Adrenal gland (tissue), 12 donors: Measurements from ENCODE around the gene EIF4A3. TPM values are rescaled to one million over a fixed set of nuclear protein-coding genes. Genes with fewer than 3 reads are reported as not detected.
A peak's percentile ranks its signal among the peaks of the same experiment; 100 is the strongest.

Experiments used
- DNase-seq, 7 donors: peaks; one replicate each; pipeline ENCODE4 v3.0.0-alpha.2; 2019 to 2020
- H3K27ac ChIP-seq, 5 donors: fragments of 200-600 bp; sonication (generic) in 4 of 5; 1 replicate in 3 of 5; 2 replicates in 2 of 5; pipeline versions ENCODE4 v1.5.1 to v1.8.0; 2016 to 2020; ENCODE audit warnings: mild to moderate bottlenecking in 1 of 5
- H3K27me3 ChIP-seq: fragments of 200-600 bp; 2 replicates; pipeline ENCODE4 v1.8.0; 2021
- H3K36me3 ChIP-seq, 2 donors: fragments of 200-600 bp; replicated peaks in 1 of 2; 1 replicate in 1 of 2; 2 replicates in 1 of 2; pipeline versions ENCODE4 v1.5.1 to v1.8.0; 2018 to 2022
- H3K4me1 ChIP-seq, 2 donors: fragments of 200-600 bp; replicated peaks in 1 of 2; 1 replicate in 1 of 2; 2 replicates in 1 of 2; pipeline versions ENCODE4 v1.5.1 to v1.8.0; 2018 to 2021
- H3K4me3 ChIP-seq, 4 donors: fragments of 200-600 bp; sonication (generic) in 3 of 4; one replicate each; pipeline ENCODE4 v1.5.1; 2016 to 2018
- H3K9me3 ChIP-seq, 3 donors: fragments of 200-600 bp; sonication (generic) in 1 of 3; replicated peaks in 1 of 3; 1 replicate in 2 of 3; 2 replicates in 1 of 3; pipeline versions ENCODE4 v1.5.1 to v1.8.0; 2016 to 2021
- POLR2A ChIP-seq, 2 donors: fragments of 450-650 bp; IDR thresholded peaks; one replicate each; pipeline ENCODE4 v1.6.1; 2017; ENCODE audit warnings: antibody characterized with exemption in 2 of 2, mild to moderate bottlenecking in 2 of 2, moderate library complexity in 1 of 2
- WGBS, 4 donors: extraction: QIAGEN DNeasy Blood & Tissue Kit in 2 of 4; methylation state at CpG; one replicate each; pipeline versions ENCODE4 v1.1.5 to v1.1.7; 2013 to 2017; 5-methylcytosine and 5-hydroxymethylcytosine counted together
- intact Hi-C, 2 donors: fragments of 100-400 bp; cut with DNase I; formaldehyde crosslinking; loops; one replicate each; pipeline versions ENCODE4 v1.14.1 to v1.15.0; 2022 to 2023
- polyA plus RNA-seq, 3 donors: library from polyadenylated mRNA; stranded (reverse); fragments of 200-250 nt in 2 of 3; fragments of 350-450 nt in 1 of 3; fragmentation: Illumina TruSeq in 1 of 3; extraction: RNeasy Lipid Tissue Mini Kit (QIAGEN cat#74804) in 1 of 3; gene quantifications; one replicate each; pipeline ENCODE4 v1.2.3, GENCODE V29; 2013 to 2014
- total RNA-seq, 9 donors: library from RNA; depleted of rRNA in 4 of 9; stranded (reverse); fragments of >200 nt in 4 of 9; fragments of 120-200 nt in 1 of 9; fragmentation: NEBNext Ultra II Directional in 1 of 9; extraction: Animal tissue kit (Norgen Biotek cat#: 25700) in 1 of 9; gene quantifications; one replicate each; pipeline versions ENCODE4 v1.1.0 to v1.2.4, GENCODE V29; 2013 to 2023
- TF ChIP-seq, protein P1 (sequence below), 6 experiments: fragments of 450-650 bp in 4 of 6; fragments of 200-600 bp in 2 of 6; sonication (generic) in 1 of 6; IDR thresholded peaks; 1 replicate in 5 of 6; 2 replicates in 1 of 6; pipeline versions ENCODE4 v1.5.1 to v1.8.0; 2016 to 2021; ENCODE audit warnings: antibody characterized with exemption in 6 of 6, mild to moderate bottlenecking in 2 of 6, moderate library complexity in 1 of 6
- donor health status: healthy with polysubstance abuse.
- donor health status: Bipolar disorder and iron deficiency.
- donor health status: DM: yes; HTN: yes; CAD: no.
- donor health status: DM: no; HTN: no; CAD: no.
- donor health status: DM: no; HTN: no; CAD: no.
- donor health status: DM: yes; HTN: yes; CAD: no.

EIF4A3 gene
- total and polyA plus RNA-seq, 12 donors = 31.0 to 161 (median 81.0) TPM

DNA sequence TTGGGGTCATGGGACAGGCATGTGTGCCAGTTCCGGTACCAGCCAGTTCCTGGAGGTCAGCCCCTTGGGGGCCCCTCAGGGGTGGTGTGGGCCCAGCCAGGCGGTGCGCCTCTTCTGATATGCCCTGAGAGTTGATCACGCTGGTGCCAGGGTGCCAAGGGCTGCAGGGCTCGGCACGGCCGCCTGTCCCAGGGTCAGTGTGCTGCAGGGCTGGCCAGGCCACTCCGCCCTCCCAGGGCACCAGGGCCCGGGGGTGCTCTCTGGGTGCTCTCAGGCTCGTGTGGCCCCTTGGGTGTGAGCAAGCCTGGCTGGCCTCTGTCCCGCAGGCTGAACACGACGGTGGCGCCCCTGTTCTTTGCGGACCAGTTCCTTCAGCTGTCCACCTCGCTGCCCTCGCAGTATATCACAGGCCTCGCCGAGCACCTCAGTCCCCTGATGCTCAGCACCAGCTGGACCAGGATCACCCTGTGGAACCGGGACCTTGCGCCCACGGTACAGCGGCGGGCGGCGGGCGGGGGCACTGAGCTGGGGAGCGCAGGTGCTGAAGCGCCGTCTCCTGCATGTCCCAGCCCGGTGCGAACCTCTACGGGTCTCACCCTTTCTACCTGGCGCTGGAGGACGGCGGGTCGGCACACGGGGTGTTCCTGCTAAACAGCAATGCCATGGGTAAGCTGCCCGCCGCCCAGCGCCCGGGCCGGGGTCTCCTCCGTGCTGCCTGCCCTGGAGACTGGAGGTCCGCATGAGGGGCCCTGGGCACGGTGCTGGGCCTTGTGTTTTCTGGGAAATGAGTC, 39.5 kb downstream of the EIF4A3 start:
- peaks cover 0 to 13% of the 10 kb centered on the region in 2 donors for H3K4me1 ChIP-seq

DNA sequence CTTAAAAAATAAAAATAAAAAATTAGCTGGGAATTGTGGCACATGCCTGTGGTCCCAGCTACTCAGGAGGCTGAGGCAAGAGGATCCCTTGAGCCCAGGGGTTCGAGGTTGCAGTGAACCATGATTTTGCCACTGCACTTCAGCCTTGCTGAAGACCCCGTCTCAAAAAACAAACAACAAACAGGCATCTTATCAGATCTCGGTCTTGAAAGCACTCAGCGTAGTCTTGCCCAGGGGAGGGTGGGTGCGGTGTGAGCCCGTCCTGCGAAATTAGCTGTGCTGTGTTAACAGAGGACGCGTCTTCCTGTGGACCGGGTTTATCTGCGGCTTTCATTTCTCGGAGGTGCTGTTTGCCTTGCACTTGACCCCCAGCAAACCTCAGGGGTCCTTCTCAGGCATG, 40.2 kb downstream of the EIF4A3 start:
- Histone ChIP-seq H3K36me3 (peaks cover 0 to 5% of the 10 kb centered on the region in 2 donors), H3K27ac (no peak overlapping the region), H3K4me1 (peaks cover 0 to 20% of the 10 kb centered on the region in 2 donors), H3K27me3 (no peaks in the 10 kb centered on the region), H3K9me3 (no peaks in the 10 kb centered on the region), H3K4me3 (no peak overlapping the region)
- WGBS, 4 donors = 85 to 91% (median 87%) methylated on average over 10 to 12 of the region's 12 CpGs
- peak in 1 of 7 donors; percentile 11 for DNase-seq
- no peak for TF ChIP-seq POLR2A (IDR thresholded peaks at IDR 0.05)
- TF ChIP-seq, protein P1, sequence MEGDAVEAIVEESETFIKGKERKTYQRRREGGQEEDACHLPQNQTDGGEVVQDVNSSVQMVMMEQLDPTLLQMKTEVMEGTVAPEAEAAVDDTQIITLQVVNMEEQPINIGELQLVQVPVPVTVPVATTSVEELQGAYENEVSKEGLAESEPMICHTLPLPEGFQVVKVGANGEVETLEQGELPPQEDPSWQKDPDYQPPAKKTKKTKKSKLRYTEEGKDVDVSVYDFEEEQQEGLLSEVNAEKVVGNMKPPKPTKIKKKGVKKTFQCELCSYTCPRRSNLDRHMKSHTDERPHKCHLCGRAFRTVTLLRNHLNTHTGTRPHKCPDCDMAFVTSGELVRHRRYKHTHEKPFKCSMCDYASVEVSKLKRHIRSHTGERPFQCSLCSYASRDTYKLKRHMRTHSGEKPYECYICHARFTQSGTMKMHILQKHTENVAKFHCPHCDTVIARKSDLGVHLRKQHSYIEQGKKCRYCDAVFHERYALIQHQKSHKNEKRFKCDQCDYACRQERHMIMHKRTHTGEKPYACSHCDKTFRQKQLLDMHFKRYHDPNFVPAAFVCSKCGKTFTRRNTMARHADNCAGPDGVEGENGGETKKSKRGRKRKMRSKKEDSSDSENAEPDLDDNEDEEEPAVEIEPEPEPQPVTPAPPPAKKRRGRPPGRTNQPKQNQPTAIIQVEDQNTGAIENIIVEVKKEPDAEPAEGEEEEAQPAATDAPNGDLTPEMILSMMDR (IDR thresholded peaks at IDR 0.05) = no peak
- intact Hi-C loops = no loop called here

More for the DNA sequence above, 39.5 kb downstream of the EIF4A3 start:
- TF ChIP-seq, protein P1 (IDR thresholded peaks at IDR 0.05) = no peak
- TF ChIP-seq POLR2A (IDR thresholded peaks at IDR 0.05) = no peak
- Histone ChIP-seq H3K27ac (no peak overlapping the region), H3K36me3 (peaks cover 0 to 5% of the 10 kb centered on the region in 2 donors), H3K4me3 (no peak overlapping the region), H3K9me3 (no peaks in the 10 kb centered on the region), H3K27me3 (no peaks in the 10 kb centered on the region)
- DNase-seq = peak in 1 of 7 donors; percentile 22
- WGBS, 4 donors = 60 to 93% (median 91%) methylated on average over 1 to 46 of the region's 46 CpGs
- intact Hi-C loops = no loop called here

DNA sequence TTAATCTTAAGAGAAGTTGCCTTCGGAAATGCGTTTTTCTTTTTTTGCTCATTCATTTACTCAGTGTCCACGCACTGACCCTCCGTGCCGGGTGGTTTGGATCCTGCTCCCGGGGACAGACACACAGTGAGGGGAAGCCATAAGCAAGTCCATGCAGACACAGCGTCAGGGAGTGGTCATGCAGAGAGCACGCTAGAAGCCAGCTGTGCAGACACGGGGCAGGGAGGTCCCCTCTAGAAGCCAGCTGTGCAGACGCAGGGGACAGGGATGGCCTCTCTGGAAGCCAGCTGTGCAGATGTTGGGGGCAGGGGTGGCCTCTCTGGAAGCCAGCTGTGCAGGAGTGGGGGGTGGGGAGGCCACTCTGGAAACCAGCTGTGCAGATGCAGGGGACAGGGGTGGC, 40.8 kb downstream of the EIF4A3 start:
- Histone ChIP-seq H3K4me3 (no peak overlapping the region), H3K27me3 (no peaks in the 10 kb centered on the region), H3K27ac (no peak overlapping the region), H3K4me1 (peaks cover 0 to 20% of the 10 kb centered on the region in 2 donors), H3K9me3 (no peaks in the 10 kb centered on the region), H3K36me3 (peaks cover 0 to 5% of the 10 kb centered on the region in 2 donors)
- intact Hi-C loops = no loop called here
- 75 to 83% (median 79%) methylated on average over 8 to 10 of the region's 10 CpGs for WGBS, 4 donors
- no peak for DNase-seq
- no peak for TF ChIP-seq POLR2A (IDR thresholded peaks at IDR 0.05)
- TF ChIP-seq, protein P1 (IDR thresholded peaks at IDR 0.05) = no peak

DNA sequence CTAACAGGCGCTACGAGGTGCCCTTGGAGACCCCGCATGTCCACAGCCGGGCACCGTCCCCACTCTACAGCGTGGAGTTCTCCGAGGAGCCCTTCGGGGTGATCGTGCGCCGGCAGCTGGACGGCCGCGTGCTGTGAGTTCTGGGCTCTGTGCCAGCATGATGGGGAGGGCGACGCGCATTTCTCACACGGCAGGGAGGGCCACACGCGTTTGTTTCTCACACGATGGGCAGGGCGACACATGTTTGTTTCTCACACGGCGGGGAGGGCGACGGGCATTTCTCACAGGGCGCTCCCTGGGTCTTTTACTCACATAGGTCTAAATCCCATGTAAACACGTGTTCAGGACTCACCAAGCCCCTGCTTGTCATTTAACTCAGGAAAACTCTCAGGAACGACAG, 41.2 kb downstream of the EIF4A3 start:
- no peak for TF ChIP-seq POLR2A (IDR thresholded peaks at IDR 0.05)
- TF ChIP-seq, protein P1 (IDR thresholded peaks at IDR 0.05) = no peak
- no peaks in the 10 kb centered on the region for H3K27me3 ChIP-seq
- WGBS, 4 donors = 50 to 76% (median 64%) methylated on average over 9 to 29 of the region's 29 CpGs
- H3K4me3 ChIP-seq = no peak overlapping the region
- peaks cover 0 to 5% of the 10 kb centered on the region in 2 donors for H3K36me3 ChIP-seq
- no peak for DNase-seq
- no peaks in the 10 kb centered on the region for H3K9me3 ChIP-seq
- intact Hi-C loops = no loop called here
- H3K27ac ChIP-seq = no peak overlapping the region
- peaks cover 0 to 23% of the 10 kb centered on the region in 2 donors for H3K4me1 ChIP-seq
